ENCODE measurements around the gene PAX5.
"Not testable (repeated sequence)": the region's sequence is repeated elsewhere in the genome, so short reads cannot be mapped to it uniquely, and the experiment has no call there.

PAX5 gene

DNA sequence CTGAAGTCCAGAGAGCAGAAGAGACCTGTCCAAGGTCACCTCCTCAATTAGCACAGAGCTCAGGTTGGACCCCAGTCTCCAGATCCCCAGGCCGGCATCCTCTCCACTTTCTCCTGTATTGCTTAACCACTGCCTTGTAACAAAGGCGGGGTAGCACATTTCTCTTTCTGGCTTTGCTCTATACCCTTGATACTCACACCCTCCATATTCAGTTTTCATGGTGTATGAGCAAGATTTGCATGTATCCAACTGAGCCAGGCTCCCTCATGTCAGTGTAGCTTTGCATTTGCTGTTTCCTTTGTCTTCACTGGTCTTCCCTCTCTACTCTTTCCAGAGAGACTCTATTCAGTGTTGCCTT is 20.3 kb upstream of the PAX5 start:
- not testable (repeated sequence) for H3K9ac ChIP-seq (ENCODE audit: low read length); H3K36me3 ChIP-seq (ENCODE audit: control insufficient read depth, insufficient read depth, low read length); H3K27me3 ChIP-seq (ENCODE audit: control insufficient read depth, insufficient read depth, low read length); H3K4me1 ChIP-seq (ENCODE audit: control insufficient read depth, insufficient read depth, low read length); H3K27ac ChIP-seq (ENCODE audit: low read depth, low read length); H3K4me3 ChIP-seq (ENCODE audit: low read length)

DNA sequence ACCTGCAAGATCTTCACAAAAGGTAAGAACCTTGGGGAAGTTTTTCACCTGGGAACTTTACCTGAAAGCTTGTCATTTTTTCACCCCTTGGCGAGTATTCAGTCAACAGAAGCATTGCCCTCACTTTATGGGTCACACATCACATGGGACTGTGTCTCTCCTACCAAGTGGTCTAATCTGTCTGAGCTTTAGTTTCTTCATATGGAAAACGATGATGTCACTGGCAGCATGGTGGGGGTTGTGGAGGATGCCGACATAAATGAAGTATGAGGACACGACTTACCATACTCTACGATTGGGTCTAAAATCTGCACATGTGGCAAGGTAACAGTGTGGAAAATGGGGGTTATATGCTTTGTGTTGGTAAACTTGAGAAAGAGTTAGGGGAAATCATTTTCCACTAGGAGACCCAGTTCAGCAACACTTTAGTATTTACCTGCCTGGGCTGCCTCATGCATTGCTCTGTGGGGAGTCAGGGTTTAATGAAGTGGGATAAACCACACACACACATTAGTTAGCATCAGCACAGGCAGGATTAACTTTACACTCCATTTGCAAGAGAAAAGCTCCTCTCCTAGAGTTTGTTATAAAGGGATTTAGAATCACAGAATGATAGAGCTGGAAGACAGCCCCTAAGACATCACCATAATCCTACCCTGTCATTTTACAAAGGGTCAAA is 19.8 kb upstream of the PAX5 start:
- Histone ChIP-seq H3K27me3 (ENCODE audit: control insufficient read depth, insufficient read depth, low read length) (no peaks in the 10 kb centered on the region), H3K27ac (ENCODE audit: low read depth, low read length) (no peak overlapping the region), H3K36me3 (ENCODE audit: control insufficient read depth, insufficient read depth, low read length) (no peaks in the 10 kb centered on the region), H3K9ac (ENCODE audit: low read length) (no peak overlapping the region), H3K4me3 (ENCODE audit: low read length) (no peak overlapping the region), H3K4me1 (ENCODE audit: control insufficient read depth, insufficient read depth, low read length) (no peaks in the 10 kb centered on the region)

DNA sequence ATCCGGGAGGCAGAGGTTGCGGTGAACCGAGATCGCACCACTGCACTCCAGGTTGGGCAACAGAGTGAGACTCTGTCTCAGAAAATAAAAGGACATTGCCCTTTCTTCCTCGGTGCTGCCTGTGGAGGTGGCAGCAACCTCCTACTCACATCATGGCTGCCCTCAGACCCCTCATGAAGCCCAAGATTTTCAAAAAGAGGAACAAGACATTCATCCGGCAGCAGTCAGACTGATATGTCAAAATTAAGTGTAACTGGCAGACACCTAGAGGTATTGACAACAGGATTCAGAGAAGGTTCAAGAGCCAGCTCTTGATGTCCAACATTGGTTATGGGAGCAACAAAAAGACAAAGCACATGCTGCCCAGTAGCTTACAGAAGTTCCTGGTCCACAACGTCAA is 12.6 kb upstream of the PAX5 start:
- H3K27me3 ChIP-seq (ENCODE audit: control insufficient read depth, insufficient read depth, low read length): no peaks in the 10 kb centered on the region
- no peaks in the 10 kb centered on the region for H3K4me1 ChIP-seq (ENCODE audit: control insufficient read depth, insufficient read depth, low read length)
- H3K9ac ChIP-seq (ENCODE audit: low read length): no peak overlapping the region
- no peak overlapping the region for H3K27ac ChIP-seq (ENCODE audit: low read depth, low read length)
- no peak overlapping the region for H3K4me3 ChIP-seq (ENCODE audit: low read length)
- no peaks in the 10 kb centered on the region for H3K36me3 ChIP-seq (ENCODE audit: control insufficient read depth, insufficient read depth, low read length)

DNA sequence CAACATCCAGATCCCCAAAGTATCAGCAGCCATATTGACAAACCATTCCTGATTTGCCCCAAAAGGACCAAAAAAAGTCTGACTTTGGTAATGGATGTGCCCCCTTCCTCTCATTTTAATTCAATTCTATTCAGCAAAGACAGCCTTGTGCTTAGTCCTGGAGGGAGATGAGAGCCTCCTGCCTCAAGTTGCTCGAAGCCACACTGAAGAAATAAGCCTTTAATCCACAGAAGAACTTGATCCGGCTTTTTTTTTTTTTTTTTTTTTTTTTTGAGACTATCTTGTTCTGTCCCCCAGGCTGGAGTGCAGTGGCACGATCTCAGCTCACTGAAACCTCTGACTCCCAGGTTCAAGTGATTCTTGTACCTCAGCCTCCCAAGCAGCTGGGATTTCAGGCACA is 8.4 kb upstream of the PAX5 start:
- Histone ChIP-seq H3K4me1 (ENCODE audit: control insufficient read depth, insufficient read depth, low read length) (peaks cover 3% of the 10 kb centered on the region), H3K9ac (ENCODE audit: low read length) (no peak overlapping the region), H3K4me3 (ENCODE audit: low read length) (no peak overlapping the region), H3K27ac (ENCODE audit: low read depth, low read length) (no peak overlapping the region), H3K36me3 (ENCODE audit: control insufficient read depth, insufficient read depth, low read length) (no peaks in the 10 kb centered on the region), H3K27me3 (ENCODE audit: control insufficient read depth, insufficient read depth, low read length) (peaks cover 16% of the 10 kb centered on the region)

DNA sequence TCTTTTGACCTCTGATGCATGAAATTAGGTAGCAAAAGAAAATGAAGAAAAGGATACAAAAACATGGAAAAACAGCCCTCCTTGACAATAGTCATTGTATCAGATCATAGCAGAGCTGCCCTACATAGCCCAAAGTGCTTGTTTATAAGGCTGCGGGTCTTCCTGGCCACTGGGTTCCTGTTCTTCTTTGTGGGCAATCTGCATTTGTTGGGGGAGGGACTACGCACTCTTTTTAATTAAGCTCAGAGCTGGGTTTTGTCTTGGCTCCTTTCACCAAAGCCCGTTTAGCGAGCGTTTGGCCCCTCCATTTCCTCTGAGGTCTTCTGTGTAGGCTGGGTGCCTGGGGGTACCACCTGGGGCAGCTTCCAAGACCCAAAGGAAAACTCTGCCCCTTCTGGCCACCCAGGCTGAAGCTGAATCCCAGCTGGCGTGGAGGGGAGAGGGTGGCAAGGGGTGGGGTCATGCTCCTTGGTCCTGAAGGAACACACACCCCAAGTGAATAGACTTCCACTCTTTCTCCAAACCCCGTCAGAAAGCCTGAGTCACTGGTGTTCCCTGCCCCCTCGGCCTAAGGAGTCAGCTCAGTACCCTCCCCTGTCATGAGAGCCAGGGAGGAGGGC is 6.5 kb upstream of the PAX5 start:
- Histone ChIP-seq H3K9ac (ENCODE audit: low read length) (no peak overlapping the region), H3K4me1 (ENCODE audit: control insufficient read depth, insufficient read depth, low read length) (peaks cover 7% of the 10 kb centered on the region), H3K27me3 (ENCODE audit: control insufficient read depth, insufficient read depth, low read length) (peaks cover 32% of the 10 kb centered on the region), H3K36me3 (ENCODE audit: control insufficient read depth, insufficient read depth, low read length) (no peaks in the 10 kb centered on the region), H3K27ac (ENCODE audit: low read depth, low read length) (no peak overlapping the region), H3K4me3 (ENCODE audit: low read length) (no peak overlapping the region)

DNA sequence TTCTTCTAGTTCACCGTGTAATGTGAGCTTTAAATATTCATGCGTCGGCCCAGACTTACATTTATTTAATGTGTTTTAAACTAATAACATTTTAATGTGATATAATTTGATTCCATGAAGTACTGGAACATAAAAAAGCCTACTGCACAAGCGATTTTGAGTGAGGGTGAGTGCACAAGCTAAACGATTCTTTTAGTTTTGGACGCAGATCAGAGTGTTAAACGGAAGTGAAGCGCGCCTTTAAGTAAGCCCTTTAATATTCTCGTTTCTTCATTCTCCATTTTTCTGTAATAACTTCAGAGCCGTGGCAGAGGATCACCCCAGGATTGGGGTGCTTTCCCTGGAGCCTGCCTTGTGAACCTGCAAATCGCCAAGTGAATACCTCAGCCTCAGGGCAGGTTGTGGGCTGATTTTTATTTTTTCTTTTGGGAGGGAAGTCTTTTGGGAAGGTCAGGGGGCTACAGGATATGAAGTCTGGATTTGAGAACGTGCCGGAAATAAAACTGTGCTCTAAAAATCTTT is 4.9 kb upstream of the PAX5 start:
- peaks cover 7% of the 10 kb centered on the region for H3K4me1 ChIP-seq (ENCODE audit: control insufficient read depth, insufficient read depth, low read length)
- H3K9ac ChIP-seq (ENCODE audit: low read length): no peak overlapping the region
- no peaks in the 10 kb centered on the region for H3K36me3 ChIP-seq (ENCODE audit: control insufficient read depth, insufficient read depth, low read length)
- H3K27ac ChIP-seq (ENCODE audit: low read depth, low read length): no peak overlapping the region
- H3K27me3 ChIP-seq (ENCODE audit: control insufficient read depth, insufficient read depth, low read length): peaks cover 38% of the 10 kb centered on the region
- no peak overlapping the region for H3K4me3 ChIP-seq (ENCODE audit: low read length)

DNA sequence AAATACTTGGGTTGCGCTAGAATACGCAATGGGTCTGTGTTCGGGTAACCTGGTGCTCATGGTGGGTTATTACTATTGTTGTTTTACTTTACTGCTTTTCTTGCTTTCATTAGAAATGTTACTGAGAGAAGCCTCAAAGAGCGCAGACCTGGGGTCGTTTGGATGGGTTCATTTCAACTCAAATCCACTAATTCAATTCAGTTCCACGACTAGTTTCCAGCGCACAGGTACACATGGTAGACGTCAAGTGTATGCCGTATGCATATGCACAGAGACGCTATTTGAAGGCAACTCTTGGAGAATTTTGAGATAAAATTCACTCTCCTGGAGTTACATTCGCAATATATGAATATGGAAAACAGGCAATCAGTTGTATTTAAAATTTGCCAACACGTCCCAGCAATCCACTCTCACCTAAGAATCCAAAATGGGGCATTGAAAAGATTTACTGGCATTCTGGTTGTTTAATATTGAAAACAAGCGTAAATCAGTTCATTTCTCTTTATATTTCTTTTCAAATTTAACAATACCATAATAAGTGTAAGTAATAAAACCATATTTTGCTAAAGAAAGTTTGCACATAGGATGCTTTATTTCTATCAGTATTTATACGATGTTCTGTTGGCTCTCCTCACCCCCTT is 4.4 kb upstream of the PAX5 start:
- Histone ChIP-seq H3K4me3 (ENCODE audit: low read length) (peak overlapping the region; percentile 77), H3K27ac (ENCODE audit: low read depth, low read length) (no peak overlapping the region), H3K4me1 (ENCODE audit: control insufficient read depth, insufficient read depth, low read length) (peaks cover 7% of the 10 kb centered on the region), H3K27me3 (ENCODE audit: control insufficient read depth, insufficient read depth, low read length) (peaks cover 42% of the 10 kb centered on the region), H3K9ac (ENCODE audit: low read length) (no peak overlapping the region), H3K36me3 (ENCODE audit: control insufficient read depth, insufficient read depth, low read length) (no peaks in the 10 kb centered on the region)

DNA sequence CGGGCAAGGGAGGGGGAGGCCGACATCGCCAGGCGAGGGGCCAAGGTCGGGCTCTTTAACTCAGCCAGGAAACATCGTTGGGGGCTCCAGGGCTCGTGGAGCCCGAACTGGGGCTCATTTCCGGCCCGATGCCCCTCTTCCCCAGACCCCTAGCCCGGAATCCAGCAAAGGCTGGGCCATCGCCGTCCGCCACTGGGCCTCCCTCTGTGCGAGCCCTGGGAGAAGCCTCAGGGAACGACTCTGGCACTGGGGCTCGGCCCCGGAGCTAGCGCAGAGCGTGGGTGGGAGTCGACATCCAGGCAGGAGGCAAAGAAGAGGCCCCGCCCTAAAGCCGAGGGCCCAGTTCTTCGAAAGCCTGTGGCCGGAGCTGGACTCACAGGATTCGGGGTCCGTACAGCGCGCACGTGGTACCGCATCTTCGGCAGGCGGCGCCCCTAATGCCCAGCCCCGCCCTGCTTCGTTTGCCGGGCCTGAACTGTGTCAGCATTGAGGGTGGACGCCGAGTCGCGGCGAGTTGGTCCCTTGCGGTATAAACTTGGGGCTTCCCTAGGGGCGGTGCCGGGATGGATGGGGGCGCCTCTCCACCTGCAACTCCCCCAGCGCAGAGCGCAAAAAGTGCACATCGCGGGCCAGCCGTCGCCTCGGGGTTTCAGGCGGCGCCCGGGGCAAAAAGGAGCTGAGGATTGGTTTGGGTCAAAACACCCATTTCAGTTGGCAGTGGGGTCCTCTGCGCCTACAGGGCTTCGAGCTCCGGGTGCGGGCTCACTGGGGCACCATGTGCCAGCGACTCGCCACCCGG is 3.6 kb upstream of the PAX5 start:
- no peak overlapping the region for H3K9ac ChIP-seq (ENCODE audit: low read length)
- H3K4me3 ChIP-seq (ENCODE audit: low read length): peak overlapping the region; percentile 77
- no peaks in the 10 kb centered on the region for H3K36me3 ChIP-seq (ENCODE audit: control insufficient read depth, insufficient read depth, low read length)
- H3K4me1 ChIP-seq (ENCODE audit: control insufficient read depth, insufficient read depth, low read length): peaks cover 7% of the 10 kb centered on the region
- H3K27me3 ChIP-seq (ENCODE audit: control insufficient read depth, insufficient read depth, low read length): peaks cover 47% of the 10 kb centered on the region
- no peak overlapping the region for H3K27ac ChIP-seq (ENCODE audit: low read depth, low read length)

DNA sequence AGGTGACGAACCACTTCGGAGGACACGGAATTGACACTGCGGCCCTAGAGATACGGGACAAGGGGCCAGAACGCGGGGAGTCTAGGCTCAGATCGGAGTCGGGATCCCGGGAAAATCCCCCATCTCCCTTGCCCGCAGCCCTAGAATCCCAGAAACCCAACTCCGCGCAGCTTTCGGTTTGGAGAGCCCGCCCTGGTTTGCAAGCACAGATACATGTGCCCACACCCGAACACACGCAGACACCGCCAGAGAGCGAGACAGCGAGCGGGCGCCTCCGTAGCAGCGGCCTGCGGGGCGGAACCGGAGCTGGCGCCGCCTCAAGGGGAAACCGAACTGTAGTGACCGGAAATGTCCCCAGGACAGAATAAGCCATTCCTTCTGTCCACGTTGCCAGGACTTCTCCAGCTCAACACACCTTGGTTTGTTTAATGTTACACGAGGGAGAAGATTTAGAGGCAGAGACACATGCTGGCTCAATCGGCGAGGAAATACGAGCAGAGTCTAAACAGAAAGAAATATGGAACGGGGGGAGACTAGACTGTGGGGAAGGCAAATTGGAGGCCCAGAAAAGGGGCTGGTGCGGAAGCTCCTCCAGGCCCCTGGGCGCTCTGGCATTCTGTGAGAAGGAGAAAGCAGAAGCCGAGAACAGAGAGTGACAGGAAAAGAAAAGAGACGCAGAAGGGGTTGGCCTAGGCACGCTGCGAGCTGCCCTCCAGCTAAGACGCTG is 2.9 kb upstream of the PAX5 start:
- Histone ChIP-seq H3K4me3 (ENCODE audit: low read length) (peak overlapping the region; percentile 77), H3K27me3 (ENCODE audit: control insufficient read depth, insufficient read depth, low read length) (peaks cover 54% of the 10 kb centered on the region), H3K4me1 (ENCODE audit: control insufficient read depth, insufficient read depth, low read length) (peaks cover 7% of the 10 kb centered on the region), H3K9ac (ENCODE audit: low read length) (no peak overlapping the region), H3K36me3 (ENCODE audit: control insufficient read depth, insufficient read depth, low read length) (no peaks in the 10 kb centered on the region), H3K27ac (ENCODE audit: low read depth, low read length) (no peak overlapping the region)

DNA sequence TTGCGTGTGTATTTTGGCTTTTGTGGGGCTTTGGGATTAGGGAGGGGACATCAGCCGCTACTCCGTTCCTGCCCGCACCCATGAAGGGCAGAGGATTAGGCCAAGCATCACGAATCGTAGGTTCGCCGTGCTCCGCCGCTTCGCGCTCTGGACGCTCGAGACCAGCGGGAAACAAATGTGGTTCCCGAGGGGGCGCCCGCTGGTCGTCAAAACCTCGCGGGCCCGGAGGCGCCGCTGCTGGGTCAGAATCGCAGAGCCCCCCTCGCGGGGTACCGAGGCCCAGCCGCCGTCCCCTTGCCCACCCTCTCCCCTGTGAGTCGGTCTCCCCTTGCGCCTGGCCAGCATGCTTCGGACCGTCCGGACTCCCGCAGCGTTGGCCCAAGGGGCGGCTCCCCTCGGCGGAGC is 2.3 kb upstream of the PAX5 start:
- H3K36me3 ChIP-seq (ENCODE audit: control insufficient read depth, insufficient read depth, low read length): no peaks in the 10 kb centered on the region
- no peak overlapping the region for H3K9ac ChIP-seq (ENCODE audit: low read length)
- peak overlapping the region; percentile 77 for H3K4me3 ChIP-seq (ENCODE audit: low read length)
- no peak overlapping the region for H3K27ac ChIP-seq (ENCODE audit: low read depth, low read length)
- H3K4me1 ChIP-seq (ENCODE audit: control insufficient read depth, insufficient read depth, low read length): peaks cover 7% of the 10 kb centered on the region
- H3K27me3 ChIP-seq (ENCODE audit: control insufficient read depth, insufficient read depth, low read length): peaks cover 58% of the 10 kb centered on the region

DNA sequence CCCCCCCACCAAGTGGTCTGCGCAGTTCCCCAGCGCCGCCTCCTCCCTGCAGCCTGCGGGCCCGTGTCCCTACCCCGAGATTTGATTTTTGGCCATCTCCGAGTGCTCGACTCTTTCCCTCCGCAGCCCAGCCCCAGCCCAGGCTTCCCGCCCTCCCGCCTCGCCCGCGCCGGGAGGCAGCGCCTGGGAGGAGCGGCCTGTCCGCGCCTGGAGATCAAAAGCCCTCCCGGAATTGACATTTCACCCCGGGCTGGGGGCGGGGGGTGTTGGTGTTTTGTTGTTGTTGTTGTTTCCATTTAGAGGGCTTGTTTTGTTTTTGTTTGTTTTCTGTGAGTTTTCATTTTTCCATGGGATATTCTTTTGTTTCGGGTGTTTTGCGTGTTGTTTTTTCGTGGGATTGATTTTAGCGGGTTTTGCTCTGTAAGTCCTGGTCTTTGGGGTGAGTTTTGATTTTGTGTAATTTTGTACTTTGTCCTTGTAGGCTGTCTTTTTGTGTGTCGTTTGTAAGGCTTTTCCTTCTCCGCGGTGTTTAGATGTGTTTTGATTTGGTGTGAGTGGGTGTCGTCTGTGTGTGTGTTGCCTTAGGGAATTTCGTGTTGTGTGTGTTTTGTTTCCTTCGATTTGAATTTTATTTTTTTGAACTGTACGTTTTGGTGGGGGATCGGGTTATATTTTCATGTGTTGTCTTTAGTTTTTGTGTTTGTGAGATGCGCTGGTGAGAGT is 1.7 kb upstream of the PAX5 start:
- H3K27me3 ChIP-seq (ENCODE audit: control insufficient read depth, insufficient read depth, low read length): peaks cover 61% of the 10 kb centered on the region
- H3K36me3 ChIP-seq (ENCODE audit: control insufficient read depth, insufficient read depth, low read length): no peaks in the 10 kb centered on the region
- H3K27ac ChIP-seq (ENCODE audit: low read depth, low read length): no peak overlapping the region
- peaks cover 7% of the 10 kb centered on the region for H3K4me1 ChIP-seq (ENCODE audit: control insufficient read depth, insufficient read depth, low read length)
- H3K4me3 ChIP-seq (ENCODE audit: low read length): peak overlapping the region; percentile 77
- H3K9ac ChIP-seq (ENCODE audit: low read length): no peak overlapping the region

Measured in rectal smooth muscle tissue (tissue), 1 donor.